HepG2 (cell line): ENCODE measurements around the gene ABCF1. TPM values are rescaled to one million over a fixed set of nuclear protein-coding genes. Genes with fewer than 3 reads are reported as not detected.

Experiments
- FOXA3 ChIP-seq: IDR thresholded peaks from 2 replicates; pipeline ENCODE4 v1.6.1; 2016; ENCODE audit warnings: missing genetic modification reagents, missing compliant biosample characterization
- FOXO4 ChIP-seq: sonication (generic); formaldehyde crosslinking; conservative IDR thresholded peaks from 2 replicates; pipeline ENCODE4 v1.8.1; 2023; ENCODE audit warnings: missing genetic modification reagents
- KDM4B ChIP-seq: sonication (generic); formaldehyde crosslinking; IDR thresholded peaks from 2 replicates; pipeline ENCODE4 v1.4.0; 2020; ENCODE audit warnings: missing genetic modification reagents
- MAF1 ChIP-seq: sonication (generic); formaldehyde crosslinking; IDR thresholded peaks from 2 replicates; pipeline ENCODE4 v1.5.0; 2020; ENCODE audit warnings: missing genetic modification reagents, borderline replicate concordance
- MYC ChIP-seq: sonication (generic); formaldehyde crosslinking; IDR thresholded peaks from 2 replicates; pipeline ENCODE4 v1.9.0; 2021; ENCODE audit warnings: missing genetic modification reagents, borderline replicate concordance
- POGK ChIP-seq: sonication (generic); formaldehyde crosslinking; conservative IDR thresholded peaks from 2 replicates; pipeline ENCODE4 v1.8.0; 2022; ENCODE audit warnings: mild to moderate bottlenecking, moderate library complexity, missing genetic modification reagents
- POLR2AphosphoS2 ChIP-seq: IDR thresholded peaks from 2 replicates; pipeline ENCODE4 v1.6.1; 2011; ENCODE audit warnings: low read depth, low read length, improper control_type of control experiment
- SMAD9 ChIP-seq: sonication (generic); formaldehyde crosslinking; IDR thresholded peaks from 2 replicates; pipeline ENCODE4 v1.5.1; 2020; ENCODE audit warnings: mild to moderate bottlenecking, missing genetic modification reagents
- SOX6 ChIP-seq, 2 experiments: fragments of 450-650 bp in 1 of 2; sonication (generic) in 1 of 2; formaldehyde crosslinking in 1 of 2; IDR thresholded peaks; 2 replicates each; pipeline versions ENCODE4 v1.4.0 to v1.6.1; 2017 to 2020; ENCODE audit warnings: antibody characterized with exemption in 1 of 2, mild to moderate bottlenecking in 1 of 2, missing genetic modification reagents in 1 of 2
- SP140L ChIP-seq: sonication (generic); formaldehyde crosslinking; IDR thresholded peaks from 2 replicates; pipeline ENCODE4 v1.4.0; 2020; ENCODE audit warnings: missing genetic modification reagents, borderline replicate concordance
- UBTF ChIP-seq: sonication (generic); formaldehyde crosslinking; IDR thresholded peaks from 2 replicates; pipeline ENCODE4 v1.4.0; 2020; ENCODE audit warnings: mild to moderate bottlenecking, missing genetic modification reagents
- ZFP36 ChIP-seq: fragments of 150-350 bp; IDR thresholded peaks from 2 replicates; pipeline ENCODE4 v1.6.1; 2018; ENCODE audit warnings: borderline replicate concordance, low read length, low read depth; ENCODE audit not compliant: partially characterized antibody
- ZFP82 ChIP-seq: sonication (generic); formaldehyde crosslinking; IDR thresholded peaks from 2 replicates; pipeline ENCODE4 v1.5.1; 2020; ENCODE audit warnings: mild to moderate bottlenecking, missing genetic modification reagents, borderline replicate concordance
- ZFX ChIP-seq: sonication (generic); formaldehyde crosslinking; IDR thresholded peaks from 2 replicates; pipeline ENCODE4 v1.4.0; 2020; ENCODE audit warnings: mild to moderate bottlenecking, low read depth, missing genetic modification reagents, moderate library complexity
- ZFYVE20 ChIP-seq: sonication (generic); formaldehyde crosslinking; IDR thresholded peaks from 2 replicates; pipeline ENCODE4 v1.8.0; 2023; ENCODE audit warnings: low read depth, mild to moderate bottlenecking, moderate library complexity, missing genetic modification reagents, borderline replicate concordance
- ZNF563 ChIP-seq: sonication (generic); formaldehyde crosslinking; IDR thresholded peaks from 2 replicates; pipeline ENCODE4 v1.8.0; 2022; ENCODE audit warnings: mild to moderate bottlenecking, moderate library complexity, missing genetic modification reagents
- ZNF570 ChIP-seq: sonication (generic); formaldehyde crosslinking; IDR thresholded peaks from 2 replicates; pipeline ENCODE4 v1.4.0; 2020; ENCODE audit warnings: mild to moderate bottlenecking, missing genetic modification reagents, borderline replicate concordance
- ZNF614 ChIP-seq: IDR thresholded peaks from 2 replicates; pipeline ENCODE4 v1.6.1; 2018; ENCODE audit warnings: missing biosample characterization, missing genetic modification reagents, inconsistent platforms, borderline replicate concordance
- ZNF619 ChIP-seq: sonication (generic); formaldehyde crosslinking; IDR thresholded peaks from 2 replicates; pipeline ENCODE4 v1.4.0; 2020; ENCODE audit warnings: mild to moderate bottlenecking, missing genetic modification reagents
- ZNF724P ChIP-seq: sonication (generic); formaldehyde crosslinking; IDR thresholded peaks from 2 replicates; pipeline ENCODE4 v1.8.0; 2022; ENCODE audit warnings: missing genetic modification reagents, borderline replicate concordance
- polyA plus RNA-seq, 8 experiments: library from polyadenylated mRNA; depleted of rRNA in 3 of 8; stranded (reverse) in 7 of 8; unstranded in 1 of 8; fragments of >200 nt; fragmentation: Illumina TruSeq in 4 of 8; extraction: Trizol in 4 of 8; gene quantifications; 2 replicates each; pipeline versions ENCODE4 v1.2.1 to v1.2.3, GENCODE V29; 2011 to 2016; ENCODE audit warnings: low read depth in 4 of 8, missing spikeins in 1 of 8, mixed read lengths in 1 of 8; ENCODE audit not compliant: insufficient read depth in 1 of 8
- total RNA-seq, 5 experiments: library from RNA; depleted of rRNA; stranded (reverse); fragments of >200 nt; fragmentation: Illumina TruSeq; extraction: Trizol; gene quantifications; 2 replicates each; pipeline ENCODE4 v1.2.3, GENCODE V29; 2016; ENCODE audit warnings: low read depth in 1 of 5
- TF ChIP-seq, protein P1 (sequence below): sonication (generic); formaldehyde crosslinking; IDR thresholded peaks from 2 replicates; pipeline ENCODE4 v1.8.0; 2022; ENCODE audit warnings: mild to moderate bottlenecking, missing genetic modification reagents, moderate library complexity

ABCF1 gene
- total and polyA plus RNA-seq, 2 of the 13 experiments (the other 11 are each of a cell fraction or from before 2014, with no cell fraction given): 25.4 to 98.9 TPM

DNA sequence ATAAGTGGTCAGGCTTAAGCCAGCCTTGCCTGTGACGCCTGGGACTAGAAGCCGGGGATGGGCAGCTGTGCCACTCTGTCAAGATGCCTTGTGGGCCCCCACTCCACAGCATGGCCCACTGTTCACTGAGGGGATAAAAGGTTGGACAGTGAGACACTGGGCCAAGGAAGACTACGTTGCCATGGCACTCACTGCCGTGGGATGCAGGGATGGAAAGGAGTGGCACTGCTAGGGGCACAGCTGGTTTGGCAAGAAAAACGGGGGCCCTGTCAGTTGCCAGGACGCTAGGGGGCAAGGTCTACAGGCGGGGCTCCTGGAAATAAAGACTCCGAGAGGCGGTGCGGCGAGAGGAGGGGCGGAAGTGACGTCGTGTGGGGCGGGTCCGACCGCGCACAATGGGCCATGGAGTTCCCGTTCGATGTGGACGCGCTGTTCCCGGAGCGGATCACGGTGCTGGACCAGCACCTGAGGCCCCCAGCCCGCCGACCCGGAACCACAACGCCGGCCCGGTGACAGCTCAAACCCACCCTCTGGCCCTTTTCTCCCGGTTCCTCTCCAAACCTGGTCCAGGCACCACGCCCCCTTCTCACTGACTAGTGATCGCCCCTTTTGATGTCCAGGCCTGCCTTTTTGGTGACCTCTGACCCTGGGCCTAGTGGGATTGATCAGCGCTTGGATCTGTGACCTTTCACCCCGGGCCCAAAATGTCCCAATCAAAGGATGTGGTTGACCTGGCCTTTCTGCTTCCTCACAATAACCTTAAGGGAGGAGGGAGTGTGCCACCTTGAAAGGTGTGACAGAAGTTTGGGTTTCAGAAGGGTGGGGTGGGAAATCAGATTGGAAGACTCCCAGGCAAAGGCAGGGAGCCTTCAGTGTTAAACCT lies 55.5 kb downstream of the ABCF1 start, which contains the start of gene ATAT1 (continued):
- TF ChIP-seq UBTF (CRISPR knock-in tag) (peak; percentile 81), SP140L (no peak), ZNF563 (CRISPR knock-in tag) (peak; percentile 60; the same call in 1 of the 2 replicates), ZFP82 (CRISPR knock-in tag) (peak; percentile 72; the same call in 1 of the 2 replicates), ZFX (CRISPR knock-in tag) (peak; percentile 98), MAF1 (CRISPR knock-in tag) (peak; percentile 93), SMAD9 (CRISPR knock-in tag) (peak; percentile 97), SOX6 (IDR thresholded peaks at IDR 0.05) (no peak), SOX6 (CRISPR knock-in tag; IDR thresholded peaks at IDR 0.05) (peak; percentile 89), ZNF614 (CRISPR knock-in tag) (peak; percentile 74; the same call in 1 of the 2 replicates), POLR2AphosphoS2 (no peak), ZFP36 (no peak), ZFYVE20 (CRISPR knock-in tag) (no peak), ZNF619 (CRISPR knock-in tag) (no peak; the same call in none of the 2 replicates), FOXA3 (CRISPR knock-in tag) (peak; percentile 52), KDM4B (CRISPR knock-in tag) (no peak), ZNF570 (CRISPR knock-in tag) (no peak), ZNF724P (CRISPR knock-in tag) (0 out of 2 replicates have a peak, but pooled peaks have one; percentile 46), FOXO4 (CRISPR knock-in tag) (no peak; the same call in 1 of the 2 replicates), MYC (CRISPR knock-in tag) (peak; percentile 81), POGK (CRISPR knock-in tag) (peak; percentile 88)
- TF ChIP-seq, protein P1, sequence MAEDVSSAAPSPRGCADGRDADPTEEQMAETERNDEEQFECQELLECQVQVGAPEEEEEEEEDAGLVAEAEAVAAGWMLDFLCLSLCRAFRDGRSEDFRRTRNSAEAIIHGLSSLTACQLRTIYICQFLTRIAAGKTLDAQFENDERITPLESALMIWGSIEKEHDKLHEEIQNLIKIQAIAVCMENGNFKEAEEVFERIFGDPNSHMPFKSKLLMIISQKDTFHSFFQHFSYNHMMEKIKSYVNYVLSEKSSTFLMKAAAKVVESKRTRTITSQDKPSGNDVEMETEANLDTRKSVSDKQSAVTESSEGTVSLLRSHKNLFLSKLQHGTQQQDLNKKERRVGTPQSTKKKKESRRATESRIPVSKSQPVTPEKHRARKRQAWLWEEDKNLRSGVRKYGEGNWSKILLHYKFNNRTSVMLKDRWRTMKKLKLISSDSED (CRISPR knock-in tag): no peak
